ENCODE results near the gene SSU72.
A peak's percentile ranks its signal among the peaks of the same experiment; 100 is the strongest.
"Not testable (repeated sequence)": the region's sequence is repeated elsewhere in the genome, so short reads cannot be mapped to it uniquely, and the experiment has no call there.

Gene SSU72

GRCh38 chr1:1542766-1543705 lies 31.6 kb downstream of the SSU72 start:
- no peak for DNase-seq

DNA sequence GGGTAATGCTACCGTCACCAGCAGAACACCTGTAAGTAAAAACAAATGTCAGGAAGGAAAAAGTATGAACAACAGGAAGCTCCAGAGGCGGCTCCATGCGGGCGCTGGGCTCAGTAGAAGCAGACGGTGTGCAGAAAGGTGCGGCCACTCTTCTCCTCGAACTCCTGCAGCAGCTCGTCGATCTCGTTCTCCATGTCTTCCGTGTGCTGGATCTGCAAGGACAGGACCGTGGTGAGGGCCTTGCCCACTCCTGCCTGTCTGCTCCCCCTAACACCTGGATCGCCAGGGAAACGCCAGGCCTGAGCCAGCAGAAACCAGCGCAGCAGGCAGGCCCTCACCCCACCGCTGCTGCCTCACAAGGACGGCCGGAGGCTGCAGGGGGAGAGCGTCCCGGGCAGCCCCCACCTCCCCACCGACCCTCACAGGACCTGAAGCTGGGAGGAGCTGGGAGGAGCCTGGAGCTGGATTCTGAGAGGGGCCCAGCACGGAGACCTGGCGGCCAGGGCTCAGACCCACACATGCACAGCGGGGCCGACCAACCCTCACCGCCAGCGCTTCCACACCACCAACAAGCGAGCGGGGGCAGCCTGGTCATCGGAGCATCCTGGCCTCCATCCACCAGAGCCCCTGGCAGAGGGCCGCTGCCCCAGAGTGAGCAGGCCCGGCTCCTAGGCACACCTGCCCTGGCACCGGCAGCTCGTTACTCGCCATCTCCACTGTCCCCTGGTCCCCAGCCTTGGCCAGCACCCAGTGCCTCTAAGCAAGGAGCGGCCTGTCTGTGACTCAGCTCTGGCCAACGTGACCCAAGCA lies 32.5 kb downstream of the SSU72 start:
- DNase-seq = no peak

DNA sequence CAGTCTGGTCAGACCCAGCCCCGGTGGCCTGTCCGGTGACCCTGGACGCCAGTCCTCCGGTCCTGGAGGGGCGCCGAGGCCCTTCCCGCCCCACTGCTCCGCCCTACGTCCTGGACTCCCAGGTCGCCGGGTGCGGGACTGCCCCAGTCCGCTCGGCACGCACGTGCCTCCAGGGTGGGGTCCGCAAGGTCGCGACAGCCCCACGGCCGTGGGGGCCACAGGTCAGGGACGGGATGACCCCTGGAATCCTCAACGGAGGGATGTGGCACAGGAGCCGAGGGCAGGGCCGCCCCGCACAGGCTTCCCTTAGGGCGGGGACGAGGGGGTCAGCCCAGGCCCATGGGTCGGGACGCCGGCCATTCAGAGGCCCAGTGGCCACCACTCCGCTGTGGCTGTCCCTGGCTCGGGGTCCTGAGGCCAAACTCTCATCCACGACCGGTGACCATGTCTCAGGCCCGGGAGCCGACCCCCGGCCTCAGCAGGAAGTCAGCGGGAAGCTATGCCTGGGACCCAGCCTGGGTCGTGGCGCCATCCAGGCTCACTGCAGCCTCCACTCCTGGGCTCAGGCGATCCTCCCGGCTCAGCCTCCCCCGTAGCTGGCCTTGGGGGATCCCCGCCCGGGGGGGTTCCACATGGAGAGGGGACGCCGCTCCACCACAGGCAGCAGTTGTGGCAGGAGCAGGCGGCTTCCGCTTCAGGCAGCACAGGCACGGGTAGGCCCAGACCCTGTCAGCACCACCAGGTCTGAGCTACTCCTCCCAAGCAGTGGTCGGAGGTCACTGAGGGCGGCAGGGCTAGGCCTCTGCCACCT lies 33.6 kb downstream of the SSU72 start:
- no peak for DNase-seq

GRCh38 chr1:1540090-1540817 lies 34.4 kb downstream of the SSU72 start, which contains the start of gene TMEM240:
Gene TMEM240, minus strand, starts transcription at chr1:1540624. Its CDS starts 278 bp downstream, at chr1:1540346.
- DNase-seq = peak in 53 of 56 donors; percentile 5 to 90 (median 59)

DNA sequence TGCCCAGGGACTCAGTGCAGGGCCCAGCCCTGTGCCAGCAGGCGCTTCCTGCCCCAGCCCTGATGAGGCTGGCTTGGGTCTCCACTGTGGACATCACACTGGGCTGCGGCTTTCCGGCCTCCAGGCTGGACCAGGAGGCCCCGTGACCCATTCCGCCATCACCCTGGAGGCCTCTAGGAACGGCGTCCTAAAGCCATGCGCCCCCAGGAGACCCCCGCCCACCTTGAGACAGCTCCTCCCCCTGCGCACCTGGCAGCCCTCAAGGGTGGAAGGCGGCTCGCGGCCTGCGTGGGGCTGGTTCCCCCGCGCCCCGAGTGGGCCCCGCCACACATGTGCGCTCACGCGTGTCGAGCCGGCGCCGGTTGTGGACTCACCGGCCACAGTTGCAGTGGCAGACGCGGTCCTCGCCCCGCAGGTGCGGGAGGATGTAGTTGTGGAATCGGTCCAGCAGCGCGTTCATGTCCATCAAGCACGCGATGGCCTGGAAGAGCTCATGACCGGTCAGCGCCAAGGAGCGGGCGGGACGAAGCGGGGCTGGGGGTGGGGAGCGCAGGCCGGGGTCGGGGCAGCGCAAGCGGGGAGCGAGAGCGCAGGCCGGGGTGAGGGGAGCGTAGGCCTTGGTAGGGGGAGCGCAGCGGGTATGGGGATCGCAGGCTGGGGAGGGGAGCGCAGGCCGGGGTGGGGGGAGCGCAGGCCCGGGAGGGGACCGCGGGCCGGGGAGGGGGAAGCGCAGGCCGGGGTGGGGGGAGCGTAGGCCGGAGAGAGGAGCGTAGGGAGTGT lies 35.2 kb downstream of the SSU72 start:
- DNase-seq = peak in 6 of 56 donors; percentile 10 to 43 (median 22)

- DNase-seq = no peak
These were observed 35.7 kb downstream of the SSU72 start for GRCh38 chr1:1538989-1539309.

- no peak for DNase-seq
These were observed 36.3 kb downstream of the SSU72 start for GRCh38 chr1:1538334-1538733.

- DNase-seq = no peak
These were observed 36.9 kb downstream of the SSU72 start for GRCh38 chr1:1537626-1538250.

DNA sequence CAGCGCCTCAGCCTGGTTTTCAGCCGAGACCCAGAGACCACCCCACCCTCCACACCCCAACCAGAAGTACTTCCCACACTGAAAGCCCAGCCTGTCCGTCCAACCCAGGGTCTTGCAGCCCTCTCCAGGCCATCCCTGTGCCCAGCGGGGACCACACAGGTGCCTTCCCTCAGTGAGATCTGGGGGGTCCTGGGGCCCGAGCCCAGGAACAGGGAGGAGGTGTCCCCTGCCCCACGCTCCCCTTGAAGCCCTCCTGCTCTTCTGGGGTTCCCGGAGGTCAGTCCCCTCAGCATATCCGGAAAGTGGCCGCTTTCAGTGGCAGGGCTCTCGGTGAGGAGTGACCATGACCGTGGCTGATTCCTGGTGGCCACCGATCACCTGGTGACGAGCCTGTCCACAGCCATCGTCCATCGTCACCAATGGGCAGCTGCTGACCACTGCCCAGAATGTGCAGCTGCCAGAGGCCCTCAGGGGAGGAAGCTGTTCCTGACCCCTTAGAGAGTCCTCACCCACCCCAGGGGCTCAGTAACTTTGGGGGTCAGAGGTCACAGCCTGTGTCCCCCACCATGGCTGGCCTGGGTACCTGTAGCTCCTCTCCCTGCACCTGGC lies 37.6 kb downstream of the SSU72 start:
- DNase-seq = peak in 1 of 56 donors; percentile 7

GRCh38 chr1:1536019-1536937 lies 38.4 kb downstream of the SSU72 start:
- peak in 27 of 56 donors; percentile 7 to 71 (median 41) for DNase-seq

GRCh38 chr1:1535201-1536018 lies 39.3 kb downstream of the SSU72 start:
- DNase-seq = no peak

- DNase-seq = no peak
These were observed 40.1 kb downstream of the SSU72 start for GRCh38 chr1:1534401-1535154.

DNA sequence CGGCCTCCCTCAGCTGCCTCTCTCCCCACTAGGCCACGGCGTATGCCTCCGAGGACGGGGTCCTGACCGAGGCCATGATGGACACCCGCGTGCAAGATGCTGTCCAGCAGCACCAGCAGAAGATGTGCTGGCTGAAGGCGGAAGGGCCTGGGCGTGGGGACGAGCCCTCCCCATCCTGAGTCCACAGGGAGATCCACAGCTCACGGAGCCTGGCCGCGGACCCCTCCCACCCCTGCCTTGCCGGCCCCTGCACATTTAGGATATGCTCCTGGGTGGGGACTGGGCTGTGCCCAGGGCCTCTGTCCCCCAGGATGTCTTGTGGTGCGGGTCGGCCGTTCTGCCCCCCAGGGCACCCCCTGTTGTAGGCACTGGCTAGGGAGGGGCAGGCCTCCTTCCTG lies 40.8 kb downstream of the SSU72 start:
- DNase-seq = not testable (repeated sequence)

DNA sequence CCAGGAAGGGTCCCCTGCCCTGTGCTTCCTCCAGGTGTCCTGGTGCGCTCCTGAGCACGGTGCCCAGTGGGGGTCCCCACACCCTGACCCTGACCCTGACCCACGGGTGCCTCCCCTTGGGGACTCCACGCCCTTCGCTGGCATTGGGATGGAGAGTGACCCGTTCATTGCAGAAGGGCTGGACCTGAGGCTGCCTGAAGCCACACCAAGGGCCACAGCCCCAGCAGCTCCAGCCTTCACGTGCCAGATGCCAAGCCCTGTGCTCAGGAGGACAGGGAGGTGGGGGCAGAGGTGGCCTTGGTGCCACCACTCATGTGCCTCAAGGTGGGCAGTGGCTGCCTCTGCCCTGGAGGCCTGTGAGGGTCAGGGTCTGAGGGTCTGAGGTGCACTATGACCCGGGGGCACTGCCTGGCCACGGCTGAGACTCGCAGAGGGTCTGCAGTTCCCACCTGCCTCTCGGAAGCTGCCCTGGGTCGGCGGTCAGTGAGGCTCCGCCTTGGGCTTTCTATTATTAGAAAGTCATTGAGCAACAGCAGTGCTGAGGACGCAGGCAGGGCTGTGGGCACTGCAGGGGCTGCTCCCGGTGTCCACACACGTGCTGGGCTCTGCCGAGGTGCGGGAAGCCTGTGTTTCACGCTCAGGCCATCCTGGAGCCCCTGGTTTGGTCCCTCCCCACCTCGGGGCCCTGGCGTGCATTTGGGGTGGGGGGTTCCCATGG lies 41.3 kb downstream of the SSU72 start:
- DNase-seq = not testable (repeated sequence)

GRCh38 chr1:1531947-1532346 lies 42.7 kb downstream of the SSU72 start:
- no peak for DNase-seq

All from nucleus accumbens (tissue), 56 donors.